ENCODE results near the gene SELENOO. TPM values are rescaled to one million over a fixed set of nuclear protein-coding genes. Genes with fewer than 3 reads are reported as not detected.

Gene SELENOO
- total and polyA plus RNA-seq, 3 donors from 2014 or later = 20.8 to 66.8 (median 57.9) TPM

DNA sequence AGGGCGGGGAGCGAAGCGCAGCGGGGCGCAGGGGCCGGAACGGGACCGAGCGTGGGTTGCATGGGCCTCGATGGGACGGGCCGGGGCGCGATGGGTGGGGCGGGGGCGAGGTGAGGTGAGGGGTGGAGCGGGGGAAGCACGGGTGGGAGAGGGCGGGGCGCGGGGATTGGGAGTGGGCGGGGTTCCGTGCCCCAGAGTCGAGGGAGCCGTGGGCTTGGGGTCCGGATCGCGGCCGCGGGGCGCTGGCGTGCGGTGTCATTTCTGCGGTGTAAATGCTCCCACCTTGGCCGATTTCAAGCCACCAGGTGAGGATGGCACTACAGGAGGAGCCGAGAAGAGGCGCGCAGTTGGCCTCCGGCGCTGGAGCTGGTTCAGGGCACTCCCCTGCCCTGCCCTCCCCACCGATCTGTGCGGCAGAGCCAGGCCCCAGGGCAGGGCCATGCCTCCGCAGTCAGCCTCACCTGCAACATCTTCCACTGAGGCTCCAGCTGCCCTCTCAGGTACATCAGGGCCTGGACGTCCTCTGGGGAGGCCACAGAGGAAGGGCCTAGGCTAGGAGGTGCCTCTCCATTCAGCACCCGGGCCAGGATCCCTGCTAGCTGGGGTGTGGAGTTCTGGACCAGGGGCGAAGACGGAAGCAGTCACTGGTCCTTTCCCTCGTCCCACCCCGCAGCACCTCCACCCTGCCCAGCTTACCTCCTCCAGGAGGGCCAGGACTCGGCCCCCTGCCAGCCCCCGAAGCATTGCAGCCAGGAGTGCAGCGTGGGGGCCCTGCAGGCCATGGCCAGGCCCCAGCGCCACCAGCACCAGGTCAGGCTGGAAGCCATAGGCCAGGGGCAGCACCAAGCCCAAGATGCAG, 44.6 kb downstream of the SELENOO start:
- Histone ChIP-seq H3K27ac (peak overlapping the region; percentile 82 to 86), H3K27me3 (no peaks in the 10 kb centered on the region), H3K36me3 (ENCODE audit: low read depth, missing control alignments) (no peaks in the 10 kb centered on the region), H3K4me1 (peaks cover 41% of the 10 kb centered on the region), H3K9me3 (no peaks in the 10 kb centered on the region), H3K4me3 (peak overlapping the region; percentile 78 to 93)
- no peak for TF ChIP-seq POLR2A (IDR thresholded peaks at IDR 0.05)
- TF ChIP-seq, protein P1, sequence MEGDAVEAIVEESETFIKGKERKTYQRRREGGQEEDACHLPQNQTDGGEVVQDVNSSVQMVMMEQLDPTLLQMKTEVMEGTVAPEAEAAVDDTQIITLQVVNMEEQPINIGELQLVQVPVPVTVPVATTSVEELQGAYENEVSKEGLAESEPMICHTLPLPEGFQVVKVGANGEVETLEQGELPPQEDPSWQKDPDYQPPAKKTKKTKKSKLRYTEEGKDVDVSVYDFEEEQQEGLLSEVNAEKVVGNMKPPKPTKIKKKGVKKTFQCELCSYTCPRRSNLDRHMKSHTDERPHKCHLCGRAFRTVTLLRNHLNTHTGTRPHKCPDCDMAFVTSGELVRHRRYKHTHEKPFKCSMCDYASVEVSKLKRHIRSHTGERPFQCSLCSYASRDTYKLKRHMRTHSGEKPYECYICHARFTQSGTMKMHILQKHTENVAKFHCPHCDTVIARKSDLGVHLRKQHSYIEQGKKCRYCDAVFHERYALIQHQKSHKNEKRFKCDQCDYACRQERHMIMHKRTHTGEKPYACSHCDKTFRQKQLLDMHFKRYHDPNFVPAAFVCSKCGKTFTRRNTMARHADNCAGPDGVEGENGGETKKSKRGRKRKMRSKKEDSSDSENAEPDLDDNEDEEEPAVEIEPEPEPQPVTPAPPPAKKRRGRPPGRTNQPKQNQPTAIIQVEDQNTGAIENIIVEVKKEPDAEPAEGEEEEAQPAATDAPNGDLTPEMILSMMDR (IDR thresholded peaks at IDR 0.05) = no peak
- no peak for DNase-seq
- intact Hi-C loops (cut with DNase I; ENCODE audit: low total_unique reads) = no loop called here
- 6 to 12% methylated on average over 30 to 48 of the region's 53 CpGs for WGBS, 2 donors

DNA sequence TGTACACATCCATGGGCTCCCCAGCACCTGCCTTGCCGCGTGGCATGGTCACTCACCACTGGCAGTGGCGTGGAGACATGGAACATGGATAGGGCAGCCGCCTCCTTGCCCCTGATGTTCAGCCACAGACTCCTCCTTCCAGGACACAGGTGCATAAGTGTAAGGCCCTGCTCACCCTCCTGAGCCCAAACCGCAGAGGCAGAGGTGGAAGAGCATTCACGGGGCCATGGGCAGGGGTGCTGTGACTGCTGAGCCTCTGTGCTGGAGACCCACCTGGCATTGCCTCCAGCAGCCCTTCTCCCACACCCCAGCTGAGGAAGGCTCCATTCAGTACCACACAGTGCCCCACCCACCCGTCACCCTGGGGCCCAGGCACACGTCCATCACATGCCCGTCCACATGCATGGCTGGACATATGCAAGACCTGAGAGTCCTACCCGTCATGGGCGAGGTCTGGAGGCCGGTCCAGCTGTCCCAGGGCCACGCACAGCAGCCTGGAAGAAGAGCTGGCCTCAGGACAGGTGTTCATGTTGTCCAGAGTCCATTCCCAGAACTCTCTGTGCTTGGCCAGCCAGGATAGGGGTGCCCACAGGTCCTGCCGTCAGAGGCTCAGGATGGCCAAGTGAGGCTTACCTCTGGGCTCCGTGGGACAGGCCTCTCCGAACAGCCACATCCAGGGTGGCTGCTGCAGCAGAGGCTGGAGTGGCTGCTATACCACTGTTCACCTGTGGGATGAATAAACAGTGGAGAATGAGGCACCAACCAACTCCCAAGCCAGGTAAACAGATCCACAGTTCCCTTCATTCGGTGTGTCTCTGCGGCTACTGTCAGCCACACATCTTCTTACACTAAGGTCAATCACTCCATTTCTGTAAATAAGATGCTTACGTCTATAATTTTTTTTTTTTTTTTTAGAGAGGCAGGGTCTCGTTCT, 45.7 kb downstream of the SELENOO start:
- intact Hi-C loops (cut with DNase I; ENCODE audit: low total_unique reads) = no loop called here
- TF ChIP-seq POLR2A (IDR thresholded peaks at IDR 0.05) = no peak
- TF ChIP-seq, protein P1 (IDR thresholded peaks at IDR 0.05) = no peak
- peaks cover 41% of the 10 kb centered on the region for H3K4me1 ChIP-seq
- no peak for DNase-seq
- no peaks in the 10 kb centered on the region for H3K36me3 ChIP-seq (ENCODE audit: low read depth, missing control alignments)
- H3K27ac ChIP-seq = no peak overlapping the region
- H3K9me3 ChIP-seq = no peaks in the 10 kb centered on the region
- H3K27me3 ChIP-seq = no peaks in the 10 kb centered on the region
- no peak overlapping the region for H3K4me3 ChIP-seq
- WGBS, 2 donors = 75 to 89% methylated on average over 10 to 20 of the region's 20 CpGs

GRCh38 chr22:50247748-50248147, 46.9 kb downstream of the SELENOO start:
- peaks cover 29% of the 10 kb centered on the region for H3K4me1 ChIP-seq
- H3K27me3 ChIP-seq = no peaks in the 10 kb centered on the region
- intact Hi-C loops (cut with DNase I; ENCODE audit: low total_unique reads) = no loop called here
- peak; percentile 56 for DNase-seq
- 54 to 70% methylated on average over 7 to 16 of the region's 16 CpGs for WGBS, 2 donors
- TF ChIP-seq POLR2A (IDR thresholded peaks at IDR 0.05) = no peak
- TF ChIP-seq, protein P1 (IDR thresholded peaks at IDR 0.05) = no peak
- no peaks in the 10 kb centered on the region for H3K9me3 ChIP-seq
- no peak overlapping the region for H3K27ac ChIP-seq
- no peak overlapping the region for H3K4me3 ChIP-seq
- no peaks in the 10 kb centered on the region for H3K36me3 ChIP-seq (ENCODE audit: low read depth, missing control alignments)

GRCh38 chr22:50248196-50249081, 47.6 kb downstream of the SELENOO start:
- Histone ChIP-seq H3K36me3 (ENCODE audit: low read depth, missing control alignments) (no peaks in the 10 kb centered on the region), H3K4me1 (peaks cover 22% of the 10 kb centered on the region), H3K27ac (no peak overlapping the region), H3K9me3 (no peaks in the 10 kb centered on the region), H3K27me3 (no peaks in the 10 kb centered on the region), H3K4me3 (no peak overlapping the region)
- DNase-seq = no peak
- intact Hi-C loops (cut with DNase I; ENCODE audit: low total_unique reads) = no loop called here
- TF ChIP-seq, protein P1 (IDR thresholded peaks at IDR 0.05) = no peak
- no peak for TF ChIP-seq POLR2A (IDR thresholded peaks at IDR 0.05)
- WGBS, 2 donors = 89% methylated on average over 28 of the region's 29 CpGs; no CpG with 5 or more reads in 1 of the 2 donors
